ENCODE measurements around the gene TUBA3D. TPM values are rescaled to one million over a fixed set of nuclear protein-coding genes. Genes with fewer than 3 reads are reported as not detected.
"Not testable (repeated sequence)": the region's sequence is repeated elsewhere in the genome, so short reads cannot be mapped to it uniquely, and the experiment has no call there.

TUBA3D gene
- total RNA-seq, 1 donor from 2014 or later, result not detected

DNA sequence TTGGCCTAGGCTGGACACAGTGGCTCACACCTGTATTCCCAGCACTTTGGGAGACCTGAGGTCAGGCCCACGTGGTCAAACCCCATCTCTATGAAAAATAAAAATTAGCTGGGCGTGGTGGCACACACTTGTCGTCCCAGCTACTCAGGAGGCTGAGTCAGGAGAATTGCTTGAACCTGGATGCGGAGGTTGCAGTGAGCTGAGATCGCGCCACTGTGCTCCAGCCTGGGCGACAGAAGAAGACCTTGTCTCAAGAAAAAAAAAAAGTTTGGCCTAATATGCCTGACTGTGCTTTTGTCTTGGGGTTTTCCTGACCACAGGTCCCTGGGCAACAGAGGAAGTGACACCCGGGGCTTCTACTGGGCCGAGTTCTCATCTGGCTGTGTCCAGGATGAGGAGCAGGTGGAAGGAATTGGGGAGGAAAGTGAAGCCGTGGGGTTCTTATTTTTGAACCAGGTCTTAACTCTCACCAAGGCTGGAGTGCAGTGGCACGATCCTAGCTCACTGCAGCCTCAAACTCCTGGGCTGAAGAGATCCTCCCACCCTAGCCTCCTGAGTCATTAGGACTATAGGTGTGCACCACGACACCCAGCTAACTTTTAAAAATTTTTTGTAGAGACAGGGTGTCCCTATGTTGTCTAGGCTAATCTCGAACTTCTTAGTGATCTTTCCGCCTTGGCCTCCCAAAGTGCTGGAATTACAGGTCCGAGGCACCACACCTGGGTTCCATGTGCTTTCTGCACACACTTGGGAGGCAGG lies 38.7 kb downstream of the TUBA3D start:
- DNase-seq (ENCODE audit: low spot score), result not testable (repeated sequence)

DNA sequence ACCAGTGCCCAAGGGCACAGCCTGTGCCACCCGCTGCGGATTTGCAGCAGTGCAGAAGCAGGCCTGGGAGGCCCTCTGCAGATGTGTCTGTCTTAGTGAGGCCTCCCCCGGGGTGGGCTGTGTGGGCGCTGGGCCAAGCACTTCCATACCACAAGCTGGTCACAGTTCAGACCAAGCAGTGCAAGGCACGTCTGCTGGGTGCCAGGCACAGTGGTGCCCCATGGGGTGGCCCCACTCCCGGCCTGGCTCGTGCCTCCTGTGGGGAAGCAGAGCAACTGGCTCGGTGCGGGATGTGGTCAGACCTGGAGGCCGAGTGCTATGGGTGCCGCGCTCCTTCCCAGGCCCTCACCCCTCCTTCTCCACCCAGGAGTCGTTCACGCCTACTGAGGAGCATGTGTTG lies 39.3 kb downstream of the TUBA3D start:
- not testable (repeated sequence) for DNase-seq (ENCODE audit: low spot score)

- peak; percentile 47 for DNase-seq (ENCODE audit: low spot score)
Measured at GRCh38 chr2:131516011-131516410, 40.1 kb downstream of the TUBA3D start.

DNA sequence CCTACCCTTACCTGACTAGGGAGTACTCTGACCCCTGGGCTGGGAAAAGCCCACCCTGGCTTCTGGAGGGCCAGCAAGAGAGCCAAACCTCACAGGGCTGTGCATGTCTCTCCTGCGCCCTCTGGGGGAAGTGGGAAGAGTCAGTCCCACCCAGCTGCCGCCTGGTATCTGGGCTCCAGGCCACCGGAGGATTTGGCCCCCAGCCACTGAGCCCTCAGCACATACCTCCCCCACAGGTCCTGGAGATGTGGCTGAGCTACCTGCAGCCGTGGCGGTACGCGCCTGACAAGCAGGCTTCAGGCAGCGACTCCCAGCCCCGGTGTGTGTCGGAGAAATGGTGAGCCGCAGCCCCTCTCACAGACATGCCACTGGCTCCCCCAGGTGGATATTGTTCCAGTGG lies 40.7 kb downstream of the TUBA3D start:
- DNase-seq (ENCODE audit: low spot score), result peak; percentile 81

DNA sequence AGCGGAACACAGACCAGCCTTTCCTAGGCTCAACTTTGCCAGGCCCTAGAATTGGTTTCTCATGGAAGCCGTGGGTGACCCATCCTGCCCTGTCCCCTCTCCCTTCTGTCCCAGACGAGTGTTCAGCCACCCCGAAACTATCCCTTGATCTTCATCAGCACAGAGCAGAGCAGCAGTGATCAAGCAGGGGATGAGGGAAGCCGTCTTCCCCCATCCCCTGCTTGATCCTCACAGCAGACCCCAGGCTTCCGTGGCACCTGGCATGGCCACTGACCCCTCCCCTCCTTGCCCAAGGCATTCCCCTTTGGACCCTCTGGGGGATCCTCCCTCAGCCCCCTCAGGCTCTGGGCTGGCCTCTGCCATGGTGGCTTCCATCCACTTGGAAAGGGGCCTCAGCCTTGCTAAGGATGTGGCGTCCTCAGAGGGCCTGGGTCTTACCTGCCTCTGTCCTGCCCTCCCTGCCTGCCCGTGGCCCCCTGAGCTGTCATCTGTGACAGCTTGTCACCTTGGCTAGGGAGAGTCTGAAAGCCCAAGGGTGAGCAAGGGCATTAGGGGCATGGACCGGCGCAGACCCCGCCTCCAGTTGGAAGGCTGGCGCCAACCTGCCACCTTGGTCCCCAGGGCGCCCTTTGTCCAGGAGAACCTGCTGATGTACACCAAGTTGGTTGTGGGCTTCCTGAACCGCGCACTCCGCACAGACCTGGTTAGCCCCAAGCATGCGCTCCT lies 41.4 kb downstream of the TUBA3D start:
- DNase-seq (ENCODE audit: low spot score), result peak; percentile 81

DNA sequence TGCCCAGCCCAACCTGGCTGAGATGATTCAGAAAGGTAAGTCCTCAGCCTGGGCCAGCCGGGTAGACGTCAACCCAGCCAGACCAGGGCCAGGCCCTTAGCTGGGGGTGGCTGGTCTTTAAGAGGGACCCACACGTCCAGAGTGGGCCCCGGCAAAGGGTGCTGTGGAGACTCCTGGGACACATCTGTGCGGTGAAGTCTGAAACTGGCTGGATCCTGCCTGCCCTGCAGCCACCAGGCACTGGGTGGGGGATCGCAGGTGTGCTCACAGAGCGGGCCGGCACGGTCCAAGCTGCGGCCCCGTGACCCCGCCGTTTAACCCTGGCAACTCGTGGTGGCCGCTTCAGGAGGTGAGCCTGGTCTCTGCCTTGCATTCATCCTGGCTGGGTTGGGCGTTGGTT lies 41.9 kb downstream of the TUBA3D start:
- DNase-seq (ENCODE audit: low spot score), result not testable (repeated sequence)

- peak; percentile 71 for DNase-seq (ENCODE audit: low spot score)
Measured at GRCh38 chr2:131518531-131518930, 42.6 kb downstream of the TUBA3D start.

DNA sequence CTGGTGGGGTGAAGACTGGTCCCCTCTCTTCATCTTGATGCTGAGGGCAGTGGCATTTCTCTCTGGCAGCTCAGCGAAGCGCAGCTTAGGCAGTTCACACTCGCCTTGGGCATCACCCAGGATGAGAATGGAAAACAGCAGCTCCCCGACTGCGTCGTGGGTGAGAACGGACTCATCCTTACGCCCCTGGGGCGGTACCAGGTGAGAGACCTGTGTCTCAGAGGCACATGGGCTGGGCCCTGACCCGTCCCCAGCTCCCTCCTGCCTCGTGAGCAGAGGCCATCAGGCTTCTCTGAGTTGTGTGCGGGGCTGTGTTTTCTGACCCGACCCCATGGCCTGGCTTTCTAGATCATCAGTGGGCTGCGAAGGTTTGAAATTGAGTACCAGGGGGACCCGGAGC lies 43.5 kb downstream of the TUBA3D start:
- DNase-seq (ENCODE audit: low spot score), result peak; percentile 82

GRCh38 chr2:131519871-131520470 lies 44.1 kb downstream of the TUBA3D start:
- DNase-seq (ENCODE audit: low spot score), result peak; percentile 79

DNA sequence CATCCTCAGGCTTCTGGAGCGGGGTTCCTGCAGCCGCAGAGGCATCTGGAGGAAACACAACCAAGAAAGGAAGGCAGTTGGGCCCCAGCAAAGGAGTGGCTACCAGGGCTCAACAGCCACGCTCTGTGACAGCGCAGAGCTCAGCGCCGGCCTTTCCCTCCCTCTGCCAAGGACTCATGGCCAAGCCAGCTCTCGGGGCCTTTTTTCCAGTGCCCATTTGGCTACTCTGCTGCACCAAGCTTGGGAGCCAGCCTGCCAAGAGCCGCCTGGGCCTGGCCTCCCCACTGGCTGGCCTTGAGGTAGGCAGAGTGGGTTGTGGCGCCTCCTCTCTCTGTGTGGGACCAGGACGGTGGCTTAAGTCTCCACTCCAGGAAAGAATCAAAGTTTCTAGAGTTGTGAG lies 44.6 kb downstream of the TUBA3D start:
- DNase-seq (ENCODE audit: low spot score), result peak; percentile 84

- peak; percentile 47 for DNase-seq (ENCODE audit: low spot score)
Measured at GRCh38 chr2:131521524-131521923, 45.6 kb downstream of the TUBA3D start.

DNA sequence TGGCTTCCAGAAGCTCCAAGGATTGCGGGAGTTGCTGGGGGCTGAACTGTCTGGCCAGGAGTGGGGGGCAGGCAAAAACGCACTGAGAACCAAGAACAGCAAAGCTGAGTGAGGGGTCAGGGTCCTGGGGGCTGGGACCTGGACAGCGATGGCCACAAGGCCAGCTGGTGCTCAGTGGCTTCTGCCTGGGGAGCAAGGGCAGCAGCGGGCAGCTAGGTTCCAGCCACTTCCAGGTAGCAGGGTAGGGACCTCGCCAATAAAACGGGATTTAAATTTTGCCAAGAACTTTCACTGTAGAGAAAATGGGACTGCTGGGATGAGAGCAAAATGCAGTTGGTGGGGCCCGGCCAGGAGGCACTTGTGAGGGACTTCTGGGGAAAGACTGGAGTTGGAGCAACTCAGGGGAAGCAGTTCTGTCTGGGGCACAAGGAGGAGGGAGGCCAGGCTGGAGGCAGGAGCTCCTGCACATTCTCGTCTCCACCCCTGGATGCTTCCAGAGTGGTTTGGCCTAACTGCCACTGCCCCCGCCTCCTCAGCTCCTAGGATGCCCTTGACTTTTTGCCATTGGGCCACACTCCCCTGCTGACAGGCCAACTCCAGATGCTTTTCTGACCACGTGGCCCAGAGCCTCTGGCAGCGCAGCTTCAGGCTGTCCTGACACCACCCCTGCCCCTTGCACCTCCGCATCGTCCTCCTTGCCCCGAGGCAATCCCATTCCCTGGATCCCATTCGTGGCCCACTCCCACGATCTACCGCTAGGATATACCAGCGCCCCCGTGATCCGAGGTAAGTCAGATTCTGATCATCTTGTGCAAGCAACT lies 46.3 kb downstream of the TUBA3D start:
- peak; percentile 79 for DNase-seq (ENCODE audit: low spot score)

- DNase-seq (ENCODE audit: low spot score), result peak; percentile 16
Measured at GRCh38 chr2:131525256-131525655, 49.3 kb downstream of the TUBA3D start.

- peak; percentile 89 for DNase-seq (ENCODE audit: low spot score)
Measured at GRCh38 chr2:131527131-131528001, 51.4 kb downstream of the TUBA3D start, which contains the start of gene CCDC74A. TSS of gene CCDC74A (plus strand) at chr2:131527888. CDS start at chr2:131527971, 83 bp downstream.

- peak; percentile 84 for DNase-seq (ENCODE audit: low spot score)
Measured at GRCh38 chr2:131528981-131529863, 53.3 kb downstream of the TUBA3D start.

GRCh38 chr2:131529864-131530445 lies 54.0 kb downstream of the TUBA3D start:
- DNase-seq (ENCODE audit: low spot score), result peak; percentile 83

GRCh38 chr2:131530626-131531344 lies 54.9 kb downstream of the TUBA3D start:
- peak; percentile 60 for DNase-seq (ENCODE audit: low spot score)

Data from mesenteric fat pad (tissue), 1 donor.